ENCODE results near the gene MOGAT3. TPM values are rescaled to one million over a fixed set of nuclear protein-coding genes. Genes with fewer than 3 reads are reported as not detected.

Gene MOGAT3
- total RNA-seq, 4 donors from 2014 or later: not detected

GRCh38 chr7:101244375-101245146, 43.7 kb upstream of the MOGAT3 start, which contains the start of gene FIS1:
Gene FIS1, minus strand, starts transcription at chr7:101245081. Its CDS starts 77 bp downstream, at chr7:101245004.
- Histone ChIP-seq H3K27me3 (no peaks in the 10 kb centered on the region), H3K4me3 (peak within 1 kb of the TSS; percentile 85 to 92), H3K9me3 (no peaks in the 10 kb centered on the region), H3K4me1 (peaks cover 7 to 11% of the 10 kb centered on the region in 2 donors), H3K36me3 (no peaks in the 10 kb centered on the region), H3K27ac (peak within 1 kb of the TSS; percentile 98 to 99)
- TF ChIP-seq POLR2A (IDR thresholded peaks at IDR 0.05) (peak; percentile 75 to 88), CTCF (IDR thresholded peaks at IDR 0.05) (peak; percentile 88 to 95 (median 90))
- DNase-seq: peak; percentile 92 to 93
- intact Hi-C loops (cut with DNase I; ENCODE audit: low total_unique reads): no loop called here

DNA sequence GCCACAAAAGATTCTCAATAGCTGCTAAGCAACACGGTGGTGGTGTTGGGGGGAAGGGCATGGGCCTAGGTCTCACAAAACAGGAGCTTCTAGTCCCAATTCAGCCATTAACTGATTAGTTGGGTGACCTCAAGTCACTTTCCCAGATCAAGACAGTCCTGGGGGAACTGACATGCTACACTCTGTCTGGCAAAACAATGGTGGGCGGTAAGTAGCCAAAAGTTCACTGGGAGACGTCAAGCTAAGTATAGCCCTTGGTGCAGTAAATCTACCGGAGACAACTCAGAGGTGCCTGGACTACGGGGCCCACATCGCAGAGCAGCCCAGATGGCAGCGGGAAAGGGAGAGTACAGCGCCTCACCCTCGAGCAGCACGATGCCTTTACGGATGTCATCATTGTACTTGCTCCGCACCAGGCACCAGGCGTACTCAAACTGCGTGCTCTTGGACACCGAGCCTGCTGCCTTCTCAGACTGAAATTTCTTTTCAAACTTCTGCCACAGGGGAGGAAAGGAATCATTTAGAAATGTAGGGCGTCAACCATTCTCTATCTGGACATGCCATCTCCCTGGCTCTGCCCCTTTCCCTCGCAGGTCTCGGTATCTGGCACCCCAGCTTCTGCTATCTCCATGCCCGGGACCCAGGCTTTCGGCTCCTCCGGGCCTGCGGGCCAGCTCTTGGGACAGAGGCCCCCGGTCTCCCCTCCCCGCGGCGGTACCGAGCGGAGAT, 43.0 kb upstream of the MOGAT3 start:
- Histone ChIP-seq H3K36me3 (no peaks in the 10 kb centered on the region), H3K4me1 (peaks cover 7 to 11% of the 10 kb centered on the region in 2 donors), H3K4me3 (peak overlapping the region; percentile 85 to 92), H3K27ac (peak overlapping the region; percentile 98 to 99), H3K9me3 (no peaks in the 10 kb centered on the region), H3K27me3 (no peaks in the 10 kb centered on the region)
- TF ChIP-seq CTCF (IDR thresholded peaks at IDR 0.05): no peak
- no peak for TF ChIP-seq POLR2A (IDR thresholded peaks at IDR 0.05)
- intact Hi-C loops (cut with DNase I; ENCODE audit: low total_unique reads): no loop called here
- no peak for DNase-seq

GRCh38 chr7:101241443-101242349, 40.9 kb upstream of the MOGAT3 start:
- Histone ChIP-seq H3K9me3 (no peaks in the 10 kb centered on the region), H3K36me3 (no peaks in the 10 kb centered on the region), H3K4me1 (peaks cover 11 to 13% of the 10 kb centered on the region in 2 donors), H3K27ac (peak overlapping the region in 1 of 2 donors; percentile 85), H3K27me3 (no peaks in the 10 kb centered on the region), H3K4me3 (no peak overlapping the region)
- intact Hi-C loops (cut with DNase I; ENCODE audit: low total_unique reads): no loop called here
- no peak for DNase-seq
- TF ChIP-seq CTCF (IDR thresholded peaks at IDR 0.05) (no peak), POLR2A (IDR thresholded peaks at IDR 0.05) (no peak)

DNA sequence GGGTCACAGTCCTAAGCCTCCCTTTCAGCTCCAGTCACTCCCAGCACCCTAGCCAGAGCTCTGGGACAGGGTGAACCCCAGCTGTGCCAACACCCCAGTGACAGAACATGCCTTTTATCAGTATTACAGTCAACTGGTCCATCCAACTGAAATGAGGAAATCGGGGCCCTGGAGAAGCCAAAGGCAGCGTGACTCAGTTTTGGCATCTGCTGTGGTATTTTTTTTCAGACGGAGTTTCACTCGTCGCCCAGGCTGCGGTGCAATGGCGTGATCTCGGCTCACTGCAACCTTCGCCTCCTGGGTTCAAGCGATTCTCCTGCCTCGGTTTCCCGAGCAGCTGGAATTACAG, 40.2 kb upstream of the MOGAT3 start:
- no peak for TF ChIP-seq CTCF (IDR thresholded peaks at IDR 0.05)
- TF ChIP-seq POLR2A (IDR thresholded peaks at IDR 0.05): no peak
- H3K4me1 ChIP-seq: peaks cover 11 to 13% of the 10 kb centered on the region in 2 donors
- H3K27ac ChIP-seq: peak overlapping the region; percentile 81 to 85
- H3K9me3 ChIP-seq: no peaks in the 10 kb centered on the region
- no peaks in the 10 kb centered on the region for H3K27me3 ChIP-seq
- H3K4me3 ChIP-seq: no peak overlapping the region
- intact Hi-C loops (cut with DNase I; ENCODE audit: low total_unique reads): no loop called here
- H3K36me3 ChIP-seq: no peaks in the 10 kb centered on the region
- no peak for DNase-seq

All from uterus (tissue), 4 donors.